Upper lobe of left lung (tissue), 6 donors: ENCODE data around the gene SORBS1. TPM values are rescaled to one million over a fixed set of nuclear protein-coding genes. Genes with fewer than 3 reads are reported as not detected.
A peak's percentile ranks its signal among the peaks of the same experiment; 100 is the strongest.

Experiments
- ATAC-seq, 2 donors: fragments of 200-7000 bp; cut with Tn5 transposase; one replicate each; pipeline ENCODE4 v1.9.1; 2022; ENCODE audit warnings: mild to moderate bottlenecking in 2 of 2, moderate library complexity in 2 of 2; ENCODE audit not compliant: low FRiP score in 2 of 2
- DNase-seq, 2 donors: peaks; one replicate each; pipeline ENCODE4 v3.0.0-alpha.2; 2019 to 2020
- H3K27ac ChIP-seq, 4 donors: fragments of 200-600 bp; sonication (generic); one replicate each; pipeline ENCODE4 v1.5.1; 2016 to 2019
- H3K27me3 ChIP-seq, 4 donors: fragments of 200-600 bp; sonication (generic); one replicate each; pipeline ENCODE4 v1.5.1; 2017 to 2019
- H3K36me3 ChIP-seq, 4 donors: fragments of 200-600 bp; sonication (generic); one replicate each; pipeline ENCODE4 v1.5.1; 2016 to 2019
- H3K4me1 ChIP-seq, 4 donors: fragments of 200-600 bp; sonication (generic); one replicate each; pipeline ENCODE4 v1.5.1; 2018 to 2019
- H3K4me3 ChIP-seq, 4 donors: fragments of 200-600 bp; sonication (generic); one replicate each; pipeline ENCODE4 v1.5.1; 2017 to 2019; ENCODE audit warnings: mild to moderate bottlenecking in 2 of 4, moderate library complexity in 1 of 4
- H3K9me3 ChIP-seq, 4 donors: fragments of 200-600 bp; sonication (generic); one replicate each; pipeline ENCODE4 v1.5.1; 2018 to 2019
- CTCF ChIP-seq, 6 experiments: fragments of 450-650 bp in 4 of 6; fragments of 200-600 bp in 2 of 6; sonication (generic) in 2 of 6; IDR thresholded peaks; one replicate each; pipeline ENCODE4 v1.5.1; 2016 to 2019; ENCODE audit warnings: antibody characterized with exemption in 6 of 6
- EP300 ChIP-seq, 4 donors: sonication (generic); formaldehyde crosslinking; IDR thresholded peaks; one replicate each; pipeline ENCODE4 v1.5.1; 2017; ENCODE audit warnings: antibody characterized with exemption in 4 of 4, control low read depth in 2 of 4
- POLR2A ChIP-seq, 4 donors: fragments of 450-650 bp; IDR thresholded peaks; one replicate each; pipeline ENCODE4 v1.5.1; 2016 to 2017; ENCODE audit warnings: antibody characterized with exemption in 4 of 4, mild to moderate bottlenecking in 2 of 4
- POLR2AphosphoS5 ChIP-seq, 2 donors: sonication (generic); formaldehyde crosslinking; IDR thresholded peaks; one replicate each; pipeline ENCODE4 v1.5.1; 2017; ENCODE audit warnings: antibody characterized with exemption in 2 of 2
- WGBS, 2 donors: methylation state at CpG; one replicate each; pipeline ENCODE4 v1.1.5; 2017 to 2018; 5-methylcytosine and 5-hydroxymethylcytosine counted together
- total RNA-seq, 6 donors: library from RNA; depleted of rRNA in 4 of 6; stranded (reverse); fragments of >200 nt in 4 of 6; gene quantifications; one replicate each; pipeline versions ENCODE4 v1.1.0 to v1.2.1, GENCODE V29; 2016 to 2021
- donor health status: DM: no; HTN: no; CAD: no; lungs with moderate emphysema.
- donor health status: DM: no; HTN: yes; CAD: no; lungs with severe emphysema.

The SORBS1 gene
- total RNA-seq, 6 donors from 2014 or later, result 45.8 to 116 (median 71.7) TPM

GRCh38 chr10:95277614-95278013 is 283.6 kb downstream of the SORBS1 start:
- Histone ChIP-seq H3K27me3 (no peaks in the 10 kb centered on the region), H3K4me1 (peaks cover 55 to 83% (median 74%) of the 10 kb centered on the region in 4 donors), H3K27ac (peak overlapping the region; percentile 81 to 89 (median 84)), H3K9me3 (no peaks in the 10 kb centered on the region), H3K4me3 (no peak overlapping the region), H3K36me3 (peaks cover 0 to 4% (median 0%) of the 10 kb centered on the region in 4 donors)
- DNase-seq (no peak), ATAC-seq (no peak)
- 65% methylated on average over 3 of the region's 3 CpGs for WGBS, 2 donors
- no peak for TF ChIP-seq POLR2A (IDR thresholded peaks at IDR 0.05)
- TF ChIP-seq EP300 (IDR thresholded peaks at IDR 0.05), result no peak
- TF ChIP-seq POLR2AphosphoS5 (IDR thresholded peaks at IDR 0.05), result no peak
- TF ChIP-seq CTCF (IDR thresholded peaks at IDR 0.05), result no peak

- 63 to 92% methylated on average over 1 of the region's 1 CpG for WGBS, 2 donors
- H3K4me1 ChIP-seq, result peaks cover 55 to 87% (median 76%) of the 10 kb centered on the region in 4 donors
- ATAC-seq (no peak), DNase-seq (no peak)
- no peaks in the 10 kb centered on the region for H3K27me3 ChIP-seq
- no peak overlapping the region for H3K4me3 ChIP-seq
- no peaks in the 10 kb centered on the region for H3K36me3 ChIP-seq
- peak overlapping the region; percentile 81 to 89 (median 84) for H3K27ac ChIP-seq
- TF ChIP-seq EP300 (IDR thresholded peaks at IDR 0.05) (no peak), CTCF (IDR thresholded peaks at IDR 0.05) (no peak), POLR2AphosphoS5 (IDR thresholded peaks at IDR 0.05) (no peak), POLR2A (IDR thresholded peaks at IDR 0.05) (no peak)
- no peaks in the 10 kb centered on the region for H3K9me3 ChIP-seq
Measured at GRCh38 chr10:95277201-95277570, 284.0 kb downstream of the SORBS1 start.

- Histone ChIP-seq H3K27ac (peak overlapping the region; percentile 81 to 89 (median 84)), H3K4me1 (peaks cover 55 to 88% (median 76%) of the 10 kb centered on the region in 4 donors), H3K27me3 (no peaks in the 10 kb centered on the region), H3K4me3 (no peak overlapping the region), H3K9me3 (no peaks in the 10 kb centered on the region), H3K36me3 (peaks cover 0 to 2% (median 0%) of the 10 kb centered on the region in 4 donors)
- TF ChIP-seq EP300 (IDR thresholded peaks at IDR 0.05), result no peak
- TF ChIP-seq POLR2AphosphoS5 (IDR thresholded peaks at IDR 0.05), result peak in 1 of 2 donors; percentile 11
- DNase-seq (no peak), ATAC-seq (peak; percentile 17 to 42)
- 74 to 80% methylated on average over 8 of the region's 8 CpGs for WGBS, 2 donors
Measured at GRCh38 chr10:95276367-95277200, 284.6 kb downstream of the SORBS1 start.

GRCh38 chr10:95275726-95276366 is 285.3 kb downstream of the SORBS1 start:
- Histone ChIP-seq H3K27ac (peak overlapping the region; percentile 81 to 89 (median 84)), H3K4me1 (peaks cover 55 to 82% (median 71%) of the 10 kb centered on the region in 4 donors), H3K36me3 (peaks cover 0 to 9% (median 1%) of the 10 kb centered on the region in 4 donors), H3K4me3 (no peak overlapping the region), H3K9me3 (no peaks in the 10 kb centered on the region), H3K27me3 (no peaks in the 10 kb centered on the region)
- DNase-seq, result no peak
- no peak for ATAC-seq
- TF ChIP-seq CTCF (IDR thresholded peaks at IDR 0.05) (no peak), POLR2A (IDR thresholded peaks at IDR 0.05) (no peak), POLR2AphosphoS5 (IDR thresholded peaks at IDR 0.05) (no peak), EP300 (IDR thresholded peaks at IDR 0.05) (no peak)
- WGBS, 2 donors, result 77 to 92% methylated on average over 1 of the region's 1 CpG
